ENCODE measurements around the gene WDR31.

The WDR31 gene

DNA sequence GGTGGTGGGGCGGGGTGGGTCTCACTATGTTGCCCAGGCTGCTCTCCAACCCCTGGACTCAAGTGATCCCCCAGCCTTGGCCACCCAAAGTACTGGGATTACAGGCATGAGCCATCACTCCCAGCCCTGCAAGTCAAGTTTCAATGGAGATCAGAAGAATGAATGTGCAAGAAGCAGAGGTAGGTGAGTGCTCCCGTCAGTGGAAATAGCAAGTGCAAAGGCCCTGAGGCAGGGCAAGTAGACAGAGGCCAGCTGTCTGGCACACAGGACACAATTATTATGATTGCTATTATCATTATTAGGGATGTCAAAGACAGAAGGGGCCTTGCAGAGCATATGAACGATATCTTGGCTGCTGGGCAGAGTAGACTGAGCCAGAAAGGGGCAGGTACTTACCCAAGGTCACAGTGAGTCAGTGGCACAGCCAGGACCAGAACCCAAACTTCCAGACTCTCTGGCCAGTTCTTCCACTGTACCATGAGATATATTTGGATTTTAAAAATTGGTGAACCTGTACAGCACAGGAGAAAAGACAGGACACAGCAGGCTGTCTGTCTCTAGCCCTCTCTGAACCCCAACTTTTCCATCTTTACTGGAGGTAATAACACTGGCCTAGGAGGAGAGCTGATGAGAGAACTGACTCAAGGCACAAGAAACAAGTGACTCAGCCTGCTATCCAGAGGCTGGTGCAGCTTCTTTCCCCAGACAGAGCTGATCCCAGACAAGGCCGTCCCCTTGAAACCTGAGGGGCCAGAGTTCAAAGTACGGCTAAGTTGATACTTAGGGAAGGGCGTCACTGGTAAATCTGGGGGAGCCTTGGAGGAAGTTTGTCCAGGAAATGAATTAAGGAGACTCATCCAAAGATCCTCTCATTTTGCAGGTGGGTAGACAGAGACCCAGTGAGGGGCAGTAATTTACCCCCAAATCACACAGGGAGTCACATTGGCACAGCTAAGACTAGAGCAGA lies 35.3 kb upstream of the WDR31 start:
- 0 out of 2 replicates have a peak, but pooled peaks have one; percentile 35 for TF ChIP-seq ZNF121 (tag by site-specific recombination; IDR thresholded peaks at IDR 0.05)
- TF ChIP-seq ZNF623 (tag by site-specific recombination; IDR thresholded peaks at IDR 0.05) = peak; percentile 94
- TF ChIP-seq, protein P1, sequence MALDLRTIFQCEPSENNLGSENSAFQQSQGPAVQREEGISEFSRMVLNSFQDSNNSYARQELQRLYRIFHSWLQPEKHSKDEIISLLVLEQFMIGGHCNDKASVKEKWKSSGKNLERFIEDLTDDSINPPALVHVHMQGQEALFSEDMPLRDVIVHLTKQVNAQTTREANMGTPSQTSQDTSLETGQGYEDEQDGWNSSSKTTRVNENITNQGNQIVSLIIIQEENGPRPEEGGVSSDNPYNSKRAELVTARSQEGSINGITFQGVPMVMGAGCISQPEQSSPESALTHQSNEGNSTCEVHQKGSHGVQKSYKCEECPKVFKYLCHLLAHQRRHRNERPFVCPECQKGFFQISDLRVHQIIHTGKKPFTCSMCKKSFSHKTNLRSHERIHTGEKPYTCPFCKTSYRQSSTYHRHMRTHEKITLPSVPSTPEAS (tag by site-specific recombination; IDR thresholded peaks at IDR 0.05) = no peak
- TF ChIP-seq ZBTB21 (tag by site-specific recombination; IDR thresholded peaks at IDR 0.05) = no peak
- no peak overlapping the region for H3K27ac ChIP-seq (ENCODE audit: extremely low read depth, low read depth, low read length)

DNA sequence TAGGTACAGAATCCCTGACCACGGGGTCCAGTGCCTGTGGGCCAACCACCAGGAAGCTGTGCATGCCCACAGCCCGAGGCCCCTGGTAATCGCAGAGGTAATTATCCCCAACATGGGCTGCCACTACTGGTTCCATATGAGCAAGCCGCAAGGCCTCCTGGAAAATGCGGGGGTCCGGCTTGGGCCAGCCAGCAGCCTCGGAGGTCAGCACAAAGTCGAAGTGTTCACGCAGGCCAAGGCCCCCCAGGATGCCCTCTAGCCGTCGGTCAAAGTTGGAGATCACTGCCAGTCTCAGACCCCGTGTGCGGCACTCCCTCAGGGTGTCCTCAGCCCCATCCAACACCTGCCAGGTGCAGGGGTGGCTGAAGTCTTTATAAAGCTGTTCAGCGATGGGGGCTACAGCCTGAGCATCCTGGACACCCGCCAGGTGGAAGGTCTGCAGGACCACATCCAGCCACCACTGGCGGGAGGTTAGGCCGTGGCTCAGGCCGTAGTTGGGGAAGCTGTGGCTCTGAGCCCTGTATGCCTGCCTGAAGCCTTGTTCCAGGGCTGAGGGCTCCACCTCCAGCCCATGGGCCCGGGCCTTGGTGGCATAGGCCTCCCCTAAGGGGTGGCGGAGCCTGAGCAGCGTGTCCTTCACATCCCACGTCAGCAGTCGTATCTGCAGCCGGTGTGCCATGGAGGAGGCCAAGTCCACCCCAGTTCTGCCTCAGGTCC lies 33.8 kb upstream of the WDR31 start:
- no peaks in the 10 kb centered on the region for H3K9me3 ChIP-seq (ENCODE audit: control insufficient read depth, insufficient read depth, low read depth, low read length)
- ChIA-PET CTCF (no interaction called here), POLR2A (interaction anchor here (0.7 to 1.4 kb wide), 4 partner anchors 17 to 36 kb away, joined by 3 to 5 read pairs (median 4); partner anchors contain the start of gene ALAD)
- peaks cover 0 to 32% of the 10 kb centered on the region in 2 experiments; a peak in 2 of 3 replicates for H3K36me3 ChIP-seq (ENCODE audit: control insufficient read depth in 2 of 2, insufficient read depth in 1 of 2, low read length in 2 of 2)
- TF ChIP-seq ZNF24 (tag by site-specific recombination; IDR thresholded peaks at IDR 0.05) (no peak), IKZF3 (tag by site-specific recombination; IDR thresholded peaks at IDR 0.05) (no peak), KLF16 (tag by site-specific recombination; IDR thresholded peaks at IDR 0.05) (no peak), GFI1B (tag by site-specific recombination; IDR thresholded peaks at IDR 0.05) (no peak), ZNF10 (tag by site-specific recombination; IDR thresholded peaks at IDR 0.05) (no peak), ZNF174 (tag by site-specific recombination; IDR thresholded peaks at IDR 0.05) (no peak), ZNF350 (tag by site-specific recombination; IDR thresholded peaks at IDR 0.05) (no peak), ZNF202 (tag by site-specific recombination; IDR thresholded peaks at IDR 0.05; ENCODE audit: borderline replicate concordance) (no peak), HOXA7 (CRISPR knock-in tag; IDR thresholded peaks at IDR 0.05; ENCODE audit: borderline replicate concordance) (no peak), ZNF791 (tag by site-specific recombination; IDR thresholded peaks at IDR 0.05) (no peak), GLIS1 (tag by site-specific recombination; IDR thresholded peaks at IDR 0.05) (no peak), ZNF776 (tag by site-specific recombination; IDR thresholded peaks at IDR 0.05; ENCODE audit: borderline replicate concordance) (no peak), ZEB2 (tag by site-specific recombination; IDR thresholded peaks at IDR 0.05) (no peak), ZNF155 (tag by site-specific recombination; IDR thresholded peaks at IDR 0.05) (no peak), SP3 (tag by site-specific recombination; IDR thresholded peaks at IDR 0.05) (no peak), ZNF555 (tag by site-specific recombination; conservative IDR thresholded peaks at IDR 0.05) (no peak), ZBTB8A (tag by site-specific recombination; IDR thresholded peaks at IDR 0.05) (no peak)
- TF ChIP-seq, protein P2, sequence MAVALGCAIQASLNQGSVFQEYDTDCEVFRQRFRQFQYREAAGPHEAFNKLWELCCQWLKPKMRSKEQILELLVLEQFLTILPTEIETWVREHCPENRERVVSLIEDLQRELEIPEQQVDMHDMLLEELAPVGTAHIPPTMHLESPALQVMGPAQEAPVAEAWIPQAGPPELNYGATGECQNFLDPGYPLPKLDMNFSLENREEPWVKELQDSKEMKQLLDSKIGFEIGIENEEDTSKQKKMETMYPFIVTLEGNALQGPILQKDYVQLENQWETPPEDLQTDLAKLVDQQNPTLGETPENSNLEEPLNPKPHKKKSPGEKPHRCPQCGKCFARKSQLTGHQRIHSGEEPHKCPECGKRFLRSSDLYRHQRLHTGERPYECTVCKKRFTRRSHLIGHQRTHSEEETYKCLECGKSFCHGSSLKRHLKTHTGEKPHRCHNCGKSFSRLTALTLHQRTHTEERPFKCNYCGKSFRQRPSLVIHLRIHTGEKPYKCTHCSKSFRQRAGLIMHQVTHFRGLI (tag by site-specific recombination; IDR thresholded peaks at IDR 0.05) = no peak
- TF ChIP-seq, protein P3, sequence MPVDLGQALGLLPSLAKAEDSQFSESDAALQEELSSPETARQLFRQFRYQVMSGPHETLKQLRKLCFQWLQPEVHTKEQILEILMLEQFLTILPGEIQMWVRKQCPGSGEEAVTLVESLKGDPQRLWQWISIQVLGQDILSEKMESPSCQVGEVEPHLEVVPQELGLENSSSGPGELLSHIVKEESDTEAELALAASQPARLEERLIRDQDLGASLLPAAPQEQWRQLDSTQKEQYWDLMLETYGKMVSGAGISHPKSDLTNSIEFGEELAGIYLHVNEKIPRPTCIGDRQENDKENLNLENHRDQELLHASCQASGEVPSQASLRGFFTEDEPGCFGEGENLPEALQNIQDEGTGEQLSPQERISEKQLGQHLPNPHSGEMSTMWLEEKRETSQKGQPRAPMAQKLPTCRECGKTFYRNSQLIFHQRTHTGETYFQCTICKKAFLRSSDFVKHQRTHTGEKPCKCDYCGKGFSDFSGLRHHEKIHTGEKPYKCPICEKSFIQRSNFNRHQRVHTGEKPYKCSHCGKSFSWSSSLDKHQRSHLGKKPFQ (tag by site-specific recombination; IDR thresholded peaks at IDR 0.05) = no peak
- TF ChIP-seq, protein P4, sequence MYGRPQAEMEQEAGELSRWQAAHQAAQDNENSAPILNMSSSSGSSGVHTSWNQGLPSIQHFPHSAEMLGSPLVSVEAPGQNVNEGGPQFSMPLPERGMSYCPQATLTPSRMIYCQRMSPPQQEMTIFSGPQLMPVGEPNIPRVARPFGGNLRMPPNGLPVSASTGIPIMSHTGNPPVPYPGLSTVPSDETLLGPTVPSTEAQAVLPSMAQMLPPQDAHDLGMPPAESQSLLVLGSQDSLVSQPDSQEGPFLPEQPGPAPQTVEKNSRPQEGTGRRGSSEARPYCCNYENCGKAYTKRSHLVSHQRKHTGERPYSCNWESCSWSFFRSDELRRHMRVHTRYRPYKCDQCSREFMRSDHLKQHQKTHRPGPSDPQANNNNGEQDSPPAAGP (tag by site-specific recombination; IDR thresholded peaks at IDR 0.05) = no peak
- peaks cover 3% of the 10 kb centered on the region; the same call in 1 of the 2 replicates for H3K4me1 ChIP-seq (ENCODE audit: control insufficient read depth, insufficient read depth, low read length)
- no peak overlapping the region for H3K27ac ChIP-seq (ENCODE audit: extremely low read depth, low read depth, low read length)
- H3K4me3 ChIP-seq (ENCODE audit: low read depth, low read length) = no peak overlapping the region

More for the DNA sequence above, 35.3 kb upstream of the WDR31 start:
- H3K4me1 ChIP-seq (ENCODE audit: control insufficient read depth, insufficient read depth, low read length) = peaks cover 3% of the 10 kb centered on the region; the same call in 1 of the 2 replicates
- CTCF ChIA-PET = interaction anchor here (0.6 to 1.1 kb wide), 3 partner anchors 20 to 67 kb away, joined by 4 to 5 read pairs (median 4); partner anchors contain the start of gene WDR31
- peaks cover 0 to 32% of the 10 kb centered on the region in 2 experiments; a peak in 2 of 3 replicates for H3K36me3 ChIP-seq (ENCODE audit: control insufficient read depth in 2 of 2, insufficient read depth in 1 of 2, low read length in 2 of 2)
- no peaks in the 10 kb centered on the region for H3K9me3 ChIP-seq (ENCODE audit: control insufficient read depth, insufficient read depth, low read depth, low read length)
- POLR2A ChIA-PET = interaction anchor here (0.5 to 2.0 kb wide), 6 partner anchors 19 to 35 kb away, joined by 3 to 20 read pairs (median 5); partner anchors contain the start of genes ALAD and WDR31
- no peak overlapping the region for H3K4me3 ChIP-seq (ENCODE audit: low read depth, low read length)

Data from HEK293 (cell line).